B cell (primary cell): ENCODE data around the gene UHRF1.

Experiments used
- EZH2 ChIP-seq: IDR thresholded peaks from 2 replicates; pipeline ENCODE4 v1.6.1; 2012; ENCODE audit warnings: borderline replicate concordance, low read depth, mild to moderate bottlenecking, moderate library complexity, low read length; ENCODE audit not compliant: insufficient read depth, poor library complexity, severe bottlenecking
- TF ChIP-seq, protein P1 (sequence below): fragments of 200-600 bp; IDR thresholded peaks from one replicate; pipeline ENCODE4 v1.8.0; 2022; ENCODE audit warnings: antibody characterized with exemption, mild to moderate bottlenecking

DNA sequence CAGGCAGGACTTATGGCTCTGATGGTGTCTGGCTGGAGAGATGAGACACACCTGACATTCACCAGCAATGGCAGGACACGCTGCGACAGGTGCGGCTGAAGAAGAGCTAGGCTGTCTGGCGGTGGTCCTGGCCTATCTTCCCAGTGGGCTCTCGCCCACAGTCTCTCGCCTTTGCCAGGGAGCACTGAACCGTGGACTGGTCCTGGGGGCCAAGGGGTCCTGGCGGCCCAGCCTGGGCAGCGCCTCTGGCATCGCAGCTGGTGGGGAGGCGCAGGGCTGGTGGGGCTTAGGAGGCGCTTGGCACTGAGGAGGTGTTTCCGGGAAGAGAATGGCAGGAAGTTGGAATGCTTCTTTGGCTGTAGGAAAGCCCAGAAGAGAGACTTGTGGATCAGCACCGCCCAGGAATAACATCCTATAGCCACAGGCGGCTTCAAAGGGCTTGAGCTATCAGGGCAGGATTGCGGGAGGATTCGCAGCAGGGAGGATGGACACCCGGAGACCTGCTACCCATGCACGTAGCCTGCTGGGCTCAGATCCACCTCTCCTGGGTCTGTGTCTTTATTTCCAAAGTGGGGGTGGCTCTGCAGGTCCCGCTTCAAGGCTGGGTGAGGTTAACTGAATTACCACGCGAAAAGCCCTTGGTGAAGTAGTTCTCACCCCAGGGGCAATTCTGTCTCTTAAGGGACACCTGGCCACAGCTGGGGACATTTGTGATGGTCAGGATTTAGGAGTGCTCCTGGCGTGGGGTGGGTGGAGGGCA is 74.2 kb downstream of the UHRF1 start:
- TF ChIP-seq, protein P1, sequence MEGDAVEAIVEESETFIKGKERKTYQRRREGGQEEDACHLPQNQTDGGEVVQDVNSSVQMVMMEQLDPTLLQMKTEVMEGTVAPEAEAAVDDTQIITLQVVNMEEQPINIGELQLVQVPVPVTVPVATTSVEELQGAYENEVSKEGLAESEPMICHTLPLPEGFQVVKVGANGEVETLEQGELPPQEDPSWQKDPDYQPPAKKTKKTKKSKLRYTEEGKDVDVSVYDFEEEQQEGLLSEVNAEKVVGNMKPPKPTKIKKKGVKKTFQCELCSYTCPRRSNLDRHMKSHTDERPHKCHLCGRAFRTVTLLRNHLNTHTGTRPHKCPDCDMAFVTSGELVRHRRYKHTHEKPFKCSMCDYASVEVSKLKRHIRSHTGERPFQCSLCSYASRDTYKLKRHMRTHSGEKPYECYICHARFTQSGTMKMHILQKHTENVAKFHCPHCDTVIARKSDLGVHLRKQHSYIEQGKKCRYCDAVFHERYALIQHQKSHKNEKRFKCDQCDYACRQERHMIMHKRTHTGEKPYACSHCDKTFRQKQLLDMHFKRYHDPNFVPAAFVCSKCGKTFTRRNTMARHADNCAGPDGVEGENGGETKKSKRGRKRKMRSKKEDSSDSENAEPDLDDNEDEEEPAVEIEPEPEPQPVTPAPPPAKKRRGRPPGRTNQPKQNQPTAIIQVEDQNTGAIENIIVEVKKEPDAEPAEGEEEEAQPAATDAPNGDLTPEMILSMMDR = no peak
- TF ChIP-seq EZH2 = no peak
